Measurements from ENCODE around the gene SYT9.

DNA sequence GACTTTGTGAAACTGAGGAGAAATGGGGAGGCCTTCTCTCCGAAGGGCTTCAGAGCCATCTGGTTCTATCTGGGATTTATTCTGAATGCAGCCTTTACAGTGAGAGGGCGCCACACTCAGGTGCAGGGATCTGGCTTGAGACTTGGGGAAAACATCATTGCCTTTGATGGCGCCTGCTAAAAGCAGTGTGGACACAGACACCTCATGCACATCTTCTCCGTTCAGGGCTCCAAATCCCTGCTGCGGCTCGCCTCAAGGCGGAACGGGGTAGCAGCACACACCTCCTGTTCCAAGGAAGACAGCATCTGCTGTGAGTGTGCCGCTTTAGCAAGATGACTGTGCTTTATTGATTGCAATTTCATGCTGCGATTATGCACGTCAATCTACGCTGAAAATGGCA is 196.5 kb downstream of the SYT9 start:
- TF ChIP-seq POLR2A (IDR thresholded peaks at IDR 0.05) (no peak), POLR2AphosphoS5 (IDR thresholded peaks at IDR 0.05; ENCODE audit: insufficient read depth in 1 of 2, low read depth in 1 of 2) (no peak)
- TF ChIP-seq, protein P1, sequence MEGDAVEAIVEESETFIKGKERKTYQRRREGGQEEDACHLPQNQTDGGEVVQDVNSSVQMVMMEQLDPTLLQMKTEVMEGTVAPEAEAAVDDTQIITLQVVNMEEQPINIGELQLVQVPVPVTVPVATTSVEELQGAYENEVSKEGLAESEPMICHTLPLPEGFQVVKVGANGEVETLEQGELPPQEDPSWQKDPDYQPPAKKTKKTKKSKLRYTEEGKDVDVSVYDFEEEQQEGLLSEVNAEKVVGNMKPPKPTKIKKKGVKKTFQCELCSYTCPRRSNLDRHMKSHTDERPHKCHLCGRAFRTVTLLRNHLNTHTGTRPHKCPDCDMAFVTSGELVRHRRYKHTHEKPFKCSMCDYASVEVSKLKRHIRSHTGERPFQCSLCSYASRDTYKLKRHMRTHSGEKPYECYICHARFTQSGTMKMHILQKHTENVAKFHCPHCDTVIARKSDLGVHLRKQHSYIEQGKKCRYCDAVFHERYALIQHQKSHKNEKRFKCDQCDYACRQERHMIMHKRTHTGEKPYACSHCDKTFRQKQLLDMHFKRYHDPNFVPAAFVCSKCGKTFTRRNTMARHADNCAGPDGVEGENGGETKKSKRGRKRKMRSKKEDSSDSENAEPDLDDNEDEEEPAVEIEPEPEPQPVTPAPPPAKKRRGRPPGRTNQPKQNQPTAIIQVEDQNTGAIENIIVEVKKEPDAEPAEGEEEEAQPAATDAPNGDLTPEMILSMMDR (IDR thresholded peaks at IDR 0.05) = no peak

Data from vagina (tissue), 2 donors.